ENCODE results near the gene TADA1.
A peak's percentile ranks its signal among the peaks of the same experiment; 100 is the strongest.
"Not testable (repeated sequence)": the region's sequence is repeated elsewhere in the genome, so short reads cannot be mapped to it uniquely, and the experiment has no call there.

The TADA1 gene

DNA sequence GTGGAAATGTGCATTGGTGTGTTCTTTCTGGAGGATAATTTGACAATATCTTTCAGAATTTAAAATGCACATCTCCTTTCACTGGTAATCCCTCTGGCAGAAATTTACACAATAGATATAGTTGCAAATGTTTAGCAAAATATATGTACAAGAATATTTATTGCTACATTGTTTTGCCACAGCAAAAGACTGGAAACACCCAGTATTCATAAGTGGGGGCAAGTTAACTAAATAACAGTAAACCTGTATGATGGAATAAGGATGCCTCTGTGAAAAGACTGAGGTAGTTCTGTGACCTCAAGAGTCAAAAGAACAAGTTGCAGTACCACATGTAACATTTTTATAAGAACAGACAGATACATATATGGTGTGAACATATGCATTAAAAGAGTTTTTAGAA, 13.7 kb upstream of the TADA1 start:
- no peak for DNase-seq (ENCODE audit: low read depth)

DNA sequence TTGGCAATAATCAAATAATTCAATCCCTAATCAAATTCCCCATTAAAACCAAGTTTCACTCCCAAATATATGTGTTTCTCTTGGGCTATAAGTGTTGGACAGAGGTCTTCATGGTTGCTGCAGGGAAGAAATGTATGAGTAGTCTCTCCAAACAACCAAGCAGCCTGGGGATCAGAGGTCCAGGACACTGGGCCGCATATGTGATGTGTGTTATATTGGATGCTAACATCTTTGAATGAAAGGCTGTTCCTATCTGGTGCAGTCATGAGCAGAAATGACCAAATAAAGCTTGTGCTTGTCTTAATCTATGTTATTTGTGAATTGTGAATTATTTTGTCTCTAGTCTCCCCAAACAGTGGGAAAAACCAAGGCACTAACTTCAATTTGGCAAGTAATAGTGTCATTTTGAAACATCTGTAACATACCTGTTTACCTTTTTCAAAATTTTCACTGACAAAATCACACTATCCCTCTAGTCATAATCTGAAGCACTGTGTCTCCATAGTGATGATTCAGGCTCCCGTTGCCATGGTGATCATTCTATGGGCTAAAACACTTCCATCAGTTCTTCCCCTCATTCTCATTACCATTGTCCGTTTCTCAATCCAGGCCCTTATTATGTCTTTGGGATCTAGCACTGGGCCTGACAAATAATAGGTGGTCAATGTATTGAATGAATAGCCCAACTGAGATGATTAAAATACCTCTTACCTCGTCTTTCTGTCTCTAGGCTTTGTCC, 12.5 kb upstream of the TADA1 start:
- DNase-seq (ENCODE audit: low read depth): no peak

DNA sequence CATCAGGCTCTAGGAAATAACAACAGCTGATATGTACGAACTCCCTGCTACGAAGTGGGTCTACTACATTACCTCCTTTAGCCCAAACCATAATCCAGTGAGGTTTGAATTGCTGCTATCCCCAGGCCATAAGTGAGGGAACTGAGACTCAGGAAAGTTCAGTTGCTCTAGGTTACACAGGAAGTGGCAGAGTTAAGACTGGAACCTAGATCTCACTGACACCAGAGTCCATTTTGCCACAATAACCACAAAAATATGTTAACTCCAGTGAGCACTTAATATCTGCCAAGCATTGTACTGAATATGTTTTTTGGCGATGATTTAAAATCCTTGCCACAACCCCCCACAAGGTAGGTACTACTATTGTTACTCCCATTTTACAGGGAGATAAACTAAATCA, 8.9 kb upstream of the TADA1 start:
- DNase-seq (ENCODE audit: low read depth): no peak

DNA sequence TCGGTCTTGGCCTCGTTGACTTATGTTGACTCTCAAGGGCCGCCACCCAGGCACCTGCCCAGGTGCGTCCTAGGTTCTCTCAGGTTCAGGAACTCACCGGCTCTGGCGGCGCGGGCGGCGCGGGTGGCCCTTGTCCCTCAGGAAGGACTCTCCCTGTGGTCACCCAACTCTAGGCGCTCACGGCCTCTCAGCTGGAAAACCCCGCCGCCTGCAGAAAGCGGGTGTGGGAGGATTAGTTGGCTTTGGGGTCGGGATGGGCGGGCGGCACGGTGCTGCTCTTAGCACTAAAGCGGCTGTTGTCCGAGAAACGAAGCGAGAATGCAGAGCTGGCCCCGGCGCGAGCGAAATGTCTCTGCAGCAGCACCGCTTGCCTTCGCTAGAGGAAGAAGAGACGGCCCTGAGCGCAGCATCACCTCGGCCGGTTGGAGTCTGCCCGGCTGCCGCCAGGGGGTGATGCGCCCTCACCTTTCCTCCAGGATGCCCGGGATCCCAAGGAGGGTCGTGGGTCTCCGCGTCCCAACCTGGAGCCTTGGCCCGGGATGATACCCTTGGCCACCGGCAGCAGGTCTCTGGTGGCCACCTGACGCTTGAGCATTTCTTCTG, 8.1 kb upstream of the TADA1 start:
- peak; percentile 8 for DNase-seq (ENCODE audit: low read depth)

DNA sequence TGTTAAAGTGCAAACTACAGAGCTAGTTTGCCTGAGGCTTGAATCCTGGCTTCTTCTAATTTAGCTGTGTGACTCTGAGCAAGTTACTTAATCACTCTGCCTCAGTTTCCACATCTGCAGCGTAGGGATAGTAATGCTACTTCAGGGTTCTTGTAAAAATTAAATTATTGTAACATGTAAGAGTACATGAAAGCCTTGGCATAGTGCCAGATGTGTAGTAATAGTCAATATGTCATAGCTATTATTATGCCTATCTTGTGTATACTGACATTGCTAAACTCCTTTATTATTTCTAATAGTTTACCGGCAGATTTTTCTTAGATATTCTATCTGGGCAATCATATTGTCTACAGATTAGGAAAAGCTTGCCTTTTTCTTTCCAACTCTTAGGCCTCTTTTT, 6.8 kb upstream of the TADA1 start:
- no peak for DNase-seq (ENCODE audit: low read depth)

DNA sequence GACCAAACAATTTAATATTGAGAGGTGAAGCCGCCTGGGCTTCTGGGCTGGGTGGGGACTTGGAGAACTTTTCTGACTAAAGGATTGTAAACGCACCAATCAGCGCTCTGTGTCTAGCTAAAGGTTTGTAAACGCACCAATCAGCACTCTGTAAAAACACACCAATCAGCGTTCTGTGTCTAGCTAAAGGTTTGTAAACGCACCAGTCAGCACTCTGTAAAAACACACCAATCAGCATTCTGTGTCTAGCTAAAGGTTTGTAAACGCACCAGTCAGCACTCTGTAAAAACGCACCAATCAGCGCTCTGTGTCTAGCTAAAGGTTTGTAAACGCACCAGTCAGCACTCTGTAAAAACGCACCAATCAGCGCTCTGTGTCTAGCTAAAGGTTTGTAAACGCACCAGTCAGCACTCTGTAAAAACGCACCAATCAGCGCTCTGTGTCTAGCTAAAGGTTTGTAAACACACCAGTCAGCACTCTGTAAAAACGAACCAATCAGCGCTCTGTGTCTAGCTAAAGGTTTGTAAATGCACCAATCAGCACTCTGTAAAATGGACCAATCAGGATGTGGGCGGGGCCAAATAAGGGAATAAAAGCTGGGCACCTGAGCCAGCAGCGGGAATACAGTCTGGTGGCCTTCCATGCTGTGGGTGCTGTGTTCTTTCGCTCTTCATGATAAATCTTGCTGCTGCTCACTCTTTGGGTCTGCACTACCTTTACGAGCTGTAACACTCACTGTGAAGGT, 2.3 kb upstream of the TADA1 start:
- not testable (repeated sequence) for DNase-seq (ENCODE audit: low read depth)

DNA sequence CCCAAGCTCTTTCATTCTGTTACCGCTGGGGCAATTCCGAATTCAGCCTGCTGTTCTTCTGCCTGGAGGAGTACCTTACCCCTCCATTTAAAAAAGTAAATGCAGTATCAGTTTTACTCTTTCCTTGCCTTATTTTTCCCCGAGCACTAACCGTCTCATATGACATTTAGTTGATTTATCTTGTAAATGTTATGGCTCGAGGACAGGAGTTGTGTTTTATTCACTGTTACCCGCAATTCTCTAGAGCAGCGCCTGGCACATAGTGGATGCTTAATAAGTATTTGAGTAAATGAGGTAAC, 425 bp upstream of the TADA1 start:
- DNase-seq (ENCODE audit: low read depth): no peak

DNA sequence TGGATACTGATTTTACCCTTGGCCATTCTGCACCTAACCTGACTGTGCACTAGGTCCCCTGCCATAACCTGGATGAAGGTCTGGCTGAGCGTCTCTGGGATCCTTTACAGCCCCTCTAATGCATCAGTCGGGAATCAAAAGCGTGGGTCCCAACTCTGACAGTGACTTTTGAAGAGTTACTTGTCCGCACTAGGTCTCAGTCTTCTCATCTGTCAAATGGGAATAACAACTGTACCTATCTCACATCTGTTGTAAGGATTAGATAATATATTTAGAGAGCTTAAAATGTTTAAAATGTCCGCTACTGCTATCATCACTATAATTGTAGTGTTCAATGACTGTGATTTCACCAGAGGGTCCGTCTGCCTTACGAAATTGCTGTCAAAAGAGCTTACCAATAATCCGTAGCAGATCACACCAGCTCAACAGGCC, 746 bp downstream of the TADA1 start:
- no peak for DNase-seq (ENCODE audit: low read depth)

DNA sequence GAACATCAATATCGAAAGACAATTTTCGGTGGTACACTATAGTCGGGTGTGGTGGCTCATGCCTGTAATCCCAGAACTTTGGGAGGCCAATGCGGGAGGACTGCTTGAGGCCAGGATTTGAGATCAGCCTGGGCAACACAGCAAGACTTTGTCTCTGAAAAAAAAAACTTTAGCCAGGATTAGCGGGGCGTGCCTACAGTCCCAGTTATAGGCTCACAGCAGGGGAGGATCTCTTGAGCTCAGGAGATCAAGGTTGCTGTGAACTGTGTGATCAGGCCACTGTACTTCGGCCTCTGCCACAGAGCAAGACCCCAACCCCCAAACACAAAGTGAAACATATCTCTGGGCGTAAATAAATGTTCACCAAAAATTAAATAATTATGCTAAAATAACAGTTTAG, 1.6 kb downstream of the TADA1 start:
- DNase-seq (ENCODE audit: low read depth): no peak

DNA sequence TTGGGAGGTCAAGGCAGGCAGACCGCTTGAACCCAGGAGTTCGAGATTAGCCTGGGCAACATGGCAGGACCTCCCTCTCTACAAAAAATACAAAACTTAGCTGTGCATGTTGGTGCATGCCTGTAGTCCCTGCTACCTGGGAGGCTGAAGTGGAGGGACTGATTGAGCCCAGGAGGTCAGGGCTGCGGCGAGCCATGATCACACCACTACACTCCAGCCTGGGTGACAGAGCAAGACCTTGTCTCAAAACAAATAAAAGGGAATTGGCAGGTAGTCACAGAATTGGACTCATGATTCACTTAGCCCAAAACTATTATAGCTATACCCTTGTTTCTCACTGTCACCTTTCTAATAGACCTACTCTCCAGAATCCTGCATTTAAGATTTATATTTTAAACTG, 5.5 kb downstream of the TADA1 start:
- DNase-seq (ENCODE audit: low read depth): no peak

DNA sequence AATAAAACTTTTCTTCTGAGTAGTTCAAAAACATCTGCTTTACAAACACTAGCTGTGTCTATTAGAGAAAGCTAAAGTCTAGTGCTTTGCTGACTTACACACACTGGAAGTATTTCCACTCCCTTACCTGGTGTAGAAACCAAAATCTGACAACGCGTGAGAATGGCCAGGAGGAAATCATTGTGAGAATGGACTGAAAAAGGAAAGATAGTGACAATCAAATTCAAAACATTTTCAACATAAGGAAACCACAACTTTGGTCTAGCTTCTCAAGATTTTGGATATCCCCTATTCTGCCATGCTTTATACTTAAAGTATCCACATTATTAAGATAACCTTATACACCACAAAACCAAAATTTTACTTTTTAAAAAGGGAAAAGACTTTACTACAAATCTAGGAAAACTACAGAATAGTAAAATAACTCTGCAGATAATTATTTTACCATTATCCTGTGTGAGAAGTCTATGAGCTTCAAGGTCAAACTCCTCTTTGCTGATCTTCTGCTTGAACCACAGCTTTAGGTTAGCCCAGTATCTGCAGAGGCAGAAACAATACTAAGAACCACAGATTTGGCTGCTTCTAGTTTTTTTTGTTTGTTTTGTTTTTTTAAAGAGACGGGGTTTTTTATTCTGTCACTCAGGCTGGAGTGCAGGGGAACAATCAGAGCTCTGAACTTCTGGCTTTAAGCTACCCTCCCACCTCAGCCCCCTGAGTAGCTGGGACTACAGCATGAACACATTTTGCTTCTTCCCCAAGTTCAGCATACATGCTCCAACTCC, 6.6 kb downstream of the TADA1 start:
- no peak for DNase-seq (ENCODE audit: low read depth)

DNA sequence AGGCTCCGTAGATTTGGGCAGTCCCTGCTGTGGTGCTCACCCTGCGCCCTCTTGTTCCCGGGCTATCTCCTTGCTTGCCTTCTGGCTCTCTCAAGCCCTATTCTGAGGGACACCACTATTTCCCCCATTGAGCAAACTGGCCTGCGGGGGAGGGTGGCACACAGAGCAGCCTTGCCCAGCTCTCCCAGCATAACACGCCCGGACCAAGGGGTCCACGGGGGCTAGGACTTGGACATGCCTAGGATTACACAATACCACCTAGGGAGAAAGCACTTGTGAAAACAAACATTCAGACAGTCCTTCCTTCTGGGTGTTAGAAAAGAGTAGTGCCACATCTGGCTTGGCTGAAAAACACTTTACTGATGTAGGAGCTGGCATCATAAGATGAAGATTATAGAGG, 7.4 kb downstream of the TADA1 start:
- DNase-seq (ENCODE audit: low read depth): no peak

DNA sequence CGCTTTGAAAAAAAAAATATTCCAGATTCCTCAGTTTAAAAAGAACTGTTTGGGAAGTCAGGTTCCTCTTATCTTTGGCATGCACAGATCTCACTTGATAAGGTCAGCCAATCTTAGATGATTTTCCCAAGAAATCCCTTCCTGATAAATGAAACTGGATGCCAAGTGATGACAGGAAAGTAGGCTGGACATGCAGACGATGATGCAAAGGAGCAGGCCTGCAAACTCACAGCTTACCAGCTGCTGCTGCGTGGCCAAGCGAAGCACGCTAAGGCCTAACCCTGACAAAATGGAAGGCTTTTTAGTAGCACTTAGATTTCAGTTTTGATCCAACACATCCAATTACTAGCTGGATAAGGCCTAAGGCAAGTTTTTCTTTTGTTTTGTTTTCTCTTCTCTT, 10.1 kb downstream of the TADA1 start:
- no peak for DNase-seq (ENCODE audit: low read depth)

DNA sequence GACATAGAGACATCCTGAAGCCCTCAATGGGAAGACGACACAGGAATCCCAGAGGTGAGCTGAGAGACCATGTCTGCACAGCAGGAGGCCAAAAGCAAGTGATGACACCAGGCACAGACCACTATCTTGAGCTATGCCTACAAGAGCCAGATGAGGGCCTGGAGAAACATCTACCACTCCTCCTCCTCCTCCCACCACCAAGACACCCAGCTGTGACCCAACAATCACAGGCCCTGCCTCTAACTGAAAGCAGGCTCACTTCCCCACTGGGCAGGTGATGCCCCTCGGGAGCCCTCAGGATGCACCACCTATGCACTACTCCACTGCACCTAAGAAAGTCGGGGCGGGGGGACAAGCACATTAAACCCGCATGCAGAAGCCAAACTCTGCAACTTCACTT, 16.5 kb downstream of the TADA1 start:
- DNase-seq (ENCODE audit: low read depth): no peak

DNA sequence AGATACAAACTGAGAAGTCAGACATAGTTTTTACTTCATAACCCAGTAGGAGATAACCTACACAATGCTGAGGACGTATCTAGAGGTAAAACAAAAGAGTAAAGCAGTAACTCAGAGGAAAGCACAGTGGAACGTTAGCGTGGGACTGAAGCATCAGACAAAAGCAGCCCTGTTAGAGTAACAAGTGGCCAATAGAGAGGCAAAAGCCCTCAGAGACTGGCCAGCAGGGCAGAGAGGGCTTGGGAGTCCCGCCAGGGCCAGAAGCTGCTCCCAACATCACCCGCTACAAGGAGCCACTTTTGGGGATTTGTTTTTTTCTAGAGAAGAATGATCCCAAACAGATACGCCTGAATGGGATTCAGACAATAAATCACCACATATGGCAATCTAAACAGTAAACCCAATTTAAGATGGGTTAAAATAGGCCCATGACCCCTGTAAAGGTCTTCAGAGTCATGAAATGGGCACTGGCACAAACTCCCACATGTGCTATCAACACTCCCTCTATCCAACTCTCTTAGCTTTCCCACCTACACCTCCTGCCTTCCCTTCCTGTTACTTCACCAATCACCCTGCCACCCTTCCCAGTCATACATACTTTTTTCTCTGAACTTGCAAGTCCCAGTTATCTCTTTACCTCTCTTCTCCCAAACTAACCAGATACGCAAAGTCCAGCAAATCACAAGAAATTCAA, 17.2 kb downstream of the TADA1 start:
- DNase-seq (ENCODE audit: low read depth): no peak

DNA sequence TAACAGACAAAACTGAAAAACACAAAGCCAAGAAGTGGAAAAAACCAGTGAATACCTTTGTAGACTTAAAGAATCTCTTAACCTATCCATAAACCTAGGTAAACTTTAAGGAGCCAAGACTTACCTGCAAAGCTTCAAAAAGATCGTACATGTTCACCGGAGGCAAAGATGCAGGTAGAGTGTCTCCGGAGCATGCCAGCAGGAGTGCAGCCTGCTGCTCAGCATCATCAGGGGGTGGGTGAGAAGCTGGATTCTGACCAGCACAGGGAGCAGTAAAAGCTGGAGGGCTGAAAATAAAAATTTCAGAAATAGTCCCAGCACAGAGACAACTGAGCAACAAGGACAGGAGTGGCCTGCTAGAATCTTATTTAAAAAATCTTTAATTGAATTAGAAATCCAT, 18.1 kb downstream of the TADA1 start:
- DNase-seq (ENCODE audit: low read depth): no peak

DNA sequence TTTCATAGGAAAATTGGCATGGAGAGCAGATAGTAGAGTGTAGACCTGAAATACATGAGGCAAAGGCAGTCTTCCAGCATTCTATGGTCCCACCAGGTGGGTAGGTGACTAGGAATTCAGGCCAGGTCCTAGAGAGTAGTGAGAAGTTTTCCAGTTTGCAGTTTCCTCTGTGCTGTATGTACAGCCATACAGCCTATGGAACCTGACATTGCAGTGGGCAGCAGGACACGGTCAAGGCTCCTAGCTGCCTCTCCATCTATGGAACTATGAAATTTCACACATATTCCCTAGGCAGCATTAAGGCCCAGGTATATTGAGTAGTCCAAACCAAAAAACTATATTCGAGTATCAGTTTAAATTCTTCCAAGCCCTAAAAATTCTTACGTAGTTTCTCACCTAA, 20.5 kb downstream of the TADA1 start:
- DNase-seq (ENCODE audit: low read depth): no peak

DNA sequence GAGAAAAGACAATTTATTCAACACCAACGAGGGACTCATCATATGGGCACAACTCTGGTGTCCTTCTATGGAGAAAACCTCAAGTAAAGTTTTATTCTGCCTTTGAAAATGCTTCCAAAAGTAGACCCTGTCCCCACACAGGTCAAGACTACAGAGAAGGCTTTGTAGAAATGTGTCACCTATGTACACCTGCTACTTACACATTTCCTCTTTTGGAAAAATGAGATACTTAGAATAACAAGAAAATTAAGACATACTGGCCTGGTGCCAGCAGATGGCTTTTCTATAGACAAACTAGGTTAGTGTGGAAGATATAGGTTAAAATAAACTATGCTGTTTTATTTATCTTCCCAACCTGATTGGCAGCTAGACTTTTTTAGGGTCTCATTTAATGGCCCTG, 23.1 kb downstream of the TADA1 start:
- DNase-seq (ENCODE audit: low read depth): no peak

DNA sequence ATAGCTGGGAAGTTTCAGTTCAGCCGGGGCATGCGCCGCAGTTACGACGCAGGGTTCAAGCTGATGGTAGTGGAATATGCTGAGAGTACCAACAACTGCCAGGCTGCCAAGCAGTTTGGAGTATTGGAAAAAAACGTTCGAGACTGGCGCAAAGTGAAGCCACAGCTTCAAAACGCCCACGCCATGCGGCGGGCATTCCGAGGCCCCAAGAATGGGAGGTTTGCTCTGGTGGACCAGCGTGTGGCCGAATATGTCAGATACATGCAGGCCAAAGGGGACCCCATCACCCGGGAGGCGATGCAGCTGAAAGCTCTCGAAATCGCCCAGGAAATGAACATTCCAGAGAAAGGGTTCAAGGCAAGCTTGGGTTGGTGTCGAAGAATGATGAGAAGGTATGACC, 26.9 kb downstream of the TADA1 start:
- DNase-seq (ENCODE audit: low read depth): no peak

DNA sequence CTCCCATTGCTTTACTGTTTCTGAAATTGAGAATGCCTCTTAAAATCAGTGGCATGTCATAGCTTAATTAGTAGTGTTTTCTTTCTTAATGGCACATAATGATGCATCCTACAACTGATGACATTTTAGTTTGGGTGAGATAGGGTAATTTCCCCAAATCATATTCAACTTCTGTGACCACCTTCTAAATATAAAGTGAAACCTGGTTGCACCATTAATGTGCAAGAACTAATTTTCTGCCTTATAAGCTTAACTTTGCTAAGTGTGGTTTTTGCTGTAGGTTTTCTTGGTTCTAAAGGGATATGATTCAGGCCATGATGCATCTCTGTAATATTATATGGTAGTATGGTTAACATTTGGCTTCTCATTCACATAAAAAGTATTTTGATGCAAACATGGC, 27.9 kb downstream of the TADA1 start:
- no peak for DNase-seq (ENCODE audit: low read depth)

DNA sequence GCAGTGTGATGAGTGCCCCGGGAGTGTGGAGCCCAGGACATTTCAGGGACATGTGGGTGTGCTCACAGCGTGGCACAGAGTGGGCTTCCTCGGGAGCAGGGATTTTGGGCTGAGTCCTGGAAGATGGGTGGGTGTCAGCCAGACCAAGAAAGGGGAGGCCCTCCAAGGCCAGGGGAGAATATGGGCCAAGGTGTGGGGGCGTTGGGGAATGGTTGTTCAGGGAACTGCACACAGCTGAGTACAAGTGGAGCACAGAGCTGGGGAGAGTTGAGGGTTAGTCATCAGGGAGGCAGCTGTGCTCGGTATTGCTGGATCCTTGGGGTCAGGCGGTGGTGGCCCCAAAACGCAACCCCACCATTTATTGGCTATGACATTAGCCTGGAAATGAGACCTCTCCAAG, 31.3 kb downstream of the TADA1 start:
- DNase-seq (ENCODE audit: low read depth): no peak
